K562 (cell line): ENCODE measurements around the gene CD52. TPM values are rescaled to one million over a fixed set of nuclear protein-coding genes. Genes with fewer than 3 reads are reported as not detected.

Source experiments
- ATAC-seq: fragments of 200-7000 bp; cut with Tn5 transposase; 3 replicates; pipeline ENCODE4 v1.9.1; 2020; ENCODE audit warnings: moderate library complexity
- BruUV-seq: library from RNA; stranded (reverse); fragments of 400-500 nt; replicated peaks from 2 replicates; lab custom pipeline; 2021; lab: Mats Ljungman, UMichigan
- CTCF ChIA-PET: fragments of 300-600 bp; formaldehyde crosslinking; extraction: SDS; loops from one replicate; lab custom pipeline; 2021; ENCODE audit warnings: low intra/inter-chr PET ratio; lab: Yijun Ruan, JAX
- POLR2A ChIA-PET: fragments of 300-600, 350-650 bp; sonication (Branson Sonifier 250); formaldehyde crosslinking; extraction: SDS; loops from one replicate; lab custom pipeline; 2021; ENCODE audit warnings: antibody characterized with exemption, inconsistent platforms; lab: Yijun Ruan, JAX
- DNase-seq, 4 experiments: peaks; one replicate each; pipeline versions ENCODE4 v3.0.0 to v3.0.0-alpha.2; 2011 to 2018; ENCODE audit warnings: low spot score in 3 of 4, mixed read lengths in 3 of 4; ENCODE audit errors: extremely low read depth in 1 of 4
- FAIRE-seq: peaks from 2 replicates; lab custom pipeline; 2011; peaks lifted over from hg19 to GRCh38; lab: Jason Lieb, UNC
- H2AFZ ChIP-seq: 2 replicates; pipeline ENCODE4 v1.6.0; 2011; ENCODE audit warnings: low read depth, low read length, control low read depth, inconsistent platforms
- H3K27ac ChIP-seq: fragments of 200-600 bp; 3 replicates; pipeline ENCODE4 v1.8.0; 2011; ENCODE audit warnings: low read depth, mild to moderate bottlenecking, control low read depth, inconsistent platforms, low read length, moderate library complexity, mixed read lengths; ENCODE audit errors: extremely low read depth
- H3K27me3 ChIP-seq, 2 experiments: fragments of 300-600 bp in 1 of 2; 2 replicates in 1 of 2; 3 replicates in 1 of 2; pipeline versions ENCODE4 v1.6.0 to v1.8.0; 2011; ENCODE audit warnings: inconsistent platforms in 2 of 2, low read length in 2 of 2, mild to moderate bottlenecking in 1 of 2, mixed read lengths in 1 of 2, moderate library complexity in 1 of 2; ENCODE audit not compliant: control insufficient read depth in 2 of 2, insufficient read depth in 2 of 2
- H3K36me3 ChIP-seq: fragments of 300-600 bp; 3 replicates; pipeline ENCODE4 v1.8.0; 2011; ENCODE audit warnings: mild to moderate bottlenecking, low read length, inconsistent platforms; ENCODE audit not compliant: control insufficient read depth, insufficient read depth
- H3K4me1 ChIP-seq, 2 experiments: fragments of 200-600 bp in 1 of 2; replicated peaks in 1 of 2; 2 replicates in 1 of 2; 3 replicates in 1 of 2; pipeline versions ENCODE4 v1.5.1 to v1.8.0; 2011; ENCODE audit warnings: inconsistent platforms in 2 of 2, low read length in 2 of 2, mild to moderate bottlenecking in 1 of 2, mixed read lengths in 1 of 2, moderate library complexity in 1 of 2; ENCODE audit not compliant: control insufficient read depth in 2 of 2, insufficient read depth in 2 of 2
- H3K4me2 ChIP-seq: 2 replicates; pipeline ENCODE4 v1.6.1; 2011; ENCODE audit warnings: low read length, control low read depth, inconsistent platforms, mixed read lengths; ENCODE audit not compliant: insufficient read depth
- H3K4me3 ChIP-seq: fragments of 200-600 bp; sonication (generic), shearing (Covaris generic); 2 replicates; pipeline ENCODE4 v1.5.1; 2016; ENCODE audit warnings: control low read depth, inconsistent platforms
- H3K79me2 ChIP-seq: fragments of 200-600 bp; 3 replicates; pipeline ENCODE4 v1.8.0; 2011; ENCODE audit warnings: low read length, inconsistent platforms; ENCODE audit not compliant: control insufficient read depth, insufficient read depth
- H3K9ac ChIP-seq, 2 experiments: 2 replicates each; pipeline versions ENCODE4 v1.6.0 to v1.6.1; 2011; ENCODE audit warnings: low read depth in 2 of 2, low read length in 2 of 2, control low read depth in 1 of 2, inconsistent platforms in 1 of 2, mild to moderate bottlenecking in 1 of 2, mixed read lengths in 1 of 2; ENCODE audit not compliant: insufficient read depth in 1 of 2
- H3K9me1 ChIP-seq: one replicate; pipeline ENCODE4 v1.6.0; 2011; ENCODE audit warnings: inconsistent platforms, mild to moderate bottlenecking, low read length, moderate library complexity; ENCODE audit not compliant: control insufficient read depth, insufficient read depth
- H3K9me3 ChIP-seq: replicated peaks from 2 replicates; pipeline ENCODE4 v1.5.1; 2011; ENCODE audit warnings: low read depth, low read length, inconsistent platforms; ENCODE audit not compliant: control insufficient read depth, insufficient read depth
- H4K20me1 ChIP-seq: replicated peaks from 2 replicates; pipeline ENCODE4 v1.6.1; 2011; ENCODE audit warnings: low read length, inconsistent platforms, mixed read lengths; ENCODE audit not compliant: control insufficient read depth, insufficient read depth
- ATF3 ChIP-seq, 2 experiments: fragments of 450-650 bp in 1 of 2; sonication (generic) in 1 of 2; formaldehyde crosslinking in 1 of 2; IDR thresholded peaks in 1 of 2; conservative IDR thresholded peaks in 1 of 2; 2 replicates each; pipeline versions ENCODE4 v1.6.1 to v1.8.1; 2016 to 2023; ENCODE audit warnings: mild to moderate bottlenecking in 2 of 2, moderate library complexity in 2 of 2, inconsistent platforms in 1 of 2, missing genetic modification reagents in 1 of 2
- REST ChIP-seq, 2 experiments: fragments of 450-650 bp; formaldehyde crosslinking in 1 of 2; IDR thresholded peaks; 2 replicates each; pipeline versions ENCODE4 v1.4.0 to v1.6.1; 2014 to 2020; ENCODE audit warnings: mild to moderate bottlenecking in 2 of 2, borderline replicate concordance in 1 of 2, low read depth in 1 of 2
- ZNF707 ChIP-seq: fragments of 250-450 bp; sonication (Bioruptor Pico); conservative IDR thresholded peaks from 2 replicates; pipeline ENCODE4 v1.8.0; 2022; ENCODE audit warnings: inconsistent platforms, mild to moderate bottlenecking, moderate library complexity
- ZNF780A ChIP-seq: fragments of 250-450 bp; sonication (Bioruptor Pico); IDR thresholded peaks from 2 replicates; pipeline ENCODE4 v1.5.0; 2021; ENCODE audit warnings: mild to moderate bottlenecking
- WGBS: fragments of 100-300 bp; shearing (Covaris generic); methylation state at CpG from one replicate; pipeline ENCODE4 v1.1.6; 2016; ENCODE audit warnings: low coverage, mixed read lengths; ENCODE audit not compliant: insufficient coverage; ENCODE audit errors: missing lambda C conversion rate; 5-methylcytosine and 5-hydroxymethylcytosine counted together
- in situ Hi-C: fragments of 300-500 bp; cut with MboI; formaldehyde crosslinking; loops from 4 replicates; pipeline ENCODE4 v1.15.0; 2018; ENCODE audit warnings: inconsistent platforms, mixed read lengths
- intact Hi-C: fragments of 100-400 bp; cut with micrococcal nuclease; formaldehyde crosslinking; loops from 2 replicates; pipeline ENCODE4 v1.14.2; 2022
- polyA plus RNA-seq, 8 experiments: library from polyadenylated mRNA; depleted of rRNA in 4 of 8; stranded (reverse) in 5 of 8; unstranded in 3 of 8; fragments of >200 nt; fragmentation: Nextera tagmentation in 2 of 8; fragmentation: Illumina TruSeq in 1 of 8; extraction: Ambion mirVana in 2 of 8; extraction: Trizol in 1 of 8; gene quantifications; 2 replicates each; pipeline versions ENCODE4 v1.2.1 to v1.2.3, GENCODE V29; 2011 to 2014; ENCODE audit warnings: inconsistent platforms in 1 of 8, missing spikeins in 1 of 8
- total RNA-seq, 7 experiments: library from RNA; depleted of rRNA in 6 of 7; stranded (reverse); fragments of >200 nt in 6 of 7; fragmentation: Illumina TruSeq in 2 of 7; extraction: Trizol in 2 of 7; gene quantifications; 2 replicates each; pipeline versions ENCODE4 v1.2.1 to v1.2.3, GENCODE V29; 2011 to 2021; ENCODE audit warnings: low replicate concordance in 1 of 7
- TF ChIP-seq, protein P1 (sequence below): fragments of 450-650 bp; IDR thresholded peaks from 2 replicates; pipeline ENCODE4 v1.6.1; 2016
- TF ChIP-seq, protein P2 (sequence below): IDR thresholded peaks from 2 replicates; pipeline ENCODE4 v1.6.1; 2014; ENCODE audit warnings: antibody characterized with exemption

Gene CD52
- total and polyA plus RNA-seq, 9 of the 15 experiments (the other 6 are each of a cell fraction or from before 2014, with no cell fraction given), result 34.9 to 488 (median 173) TPM

GRCh38 chr1:26344147-26344920, 26.6 kb downstream of the CD52 start:
- in situ Hi-C loops, result no loop called here
- Histone ChIP-seq H3K79me2 (no peaks in the 10 kb centered on the region), H3K36me3 (no peaks in the 10 kb centered on the region), H4K20me1 (no peaks in the 10 kb centered on the region), H3K4me1 (peaks cover 4 to 18% of the 10 kb centered on the region in 2 experiments; a peak in 3 of 5 replicates), H3K4me3 (no peak overlapping the region), H2AFZ (no peak overlapping the region), H3K9me1 (no peaks in the 10 kb centered on the region), H3K9me3 (no peaks in the 10 kb centered on the region), H3K4me2 (no peak overlapping the region), H3K9ac (no peak overlapping the region), H3K27me3 (no peaks in the 10 kb centered on the region), H3K27ac (no peak overlapping the region)
- peak; percentile 45; the same call in 2 of the 3 replicates for ATAC-seq
- peak in 1 of 4 experiments; percentile 39 for DNase-seq
- no peak for FAIRE-seq
- no TSS peak for BruUV-seq
- CTCF ChIA-PET, result no interaction called here
- POLR2A ChIA-PET, result interaction anchor here (1.1 kb wide), 1 partner anchor 24 kb away, joined by 3 read pairs; no protein-coding TSS in a partner anchor
- 61% methylated on average over 14 of the region's 15 CpGs for WGBS
- intact Hi-C loops, result no loop called here
- no peak for TF ChIP-seq REST (IDR thresholded peaks at IDR 0.05; ENCODE audit: borderline replicate concordance)
- no peak for TF ChIP-seq REST (CRISPR knock-in tag; IDR thresholded peaks at IDR 0.05; ENCODE audit: low read depth)
- no peak for TF ChIP-seq ZNF780A
- TF ChIP-seq ATF3 (IDR thresholded peaks at IDR 0.05), result no peak
- TF ChIP-seq ATF3 (CRISPR knock-in tag; conservative IDR thresholded peaks at IDR 0.05), result no peak
- TF ChIP-seq, protein P1, sequence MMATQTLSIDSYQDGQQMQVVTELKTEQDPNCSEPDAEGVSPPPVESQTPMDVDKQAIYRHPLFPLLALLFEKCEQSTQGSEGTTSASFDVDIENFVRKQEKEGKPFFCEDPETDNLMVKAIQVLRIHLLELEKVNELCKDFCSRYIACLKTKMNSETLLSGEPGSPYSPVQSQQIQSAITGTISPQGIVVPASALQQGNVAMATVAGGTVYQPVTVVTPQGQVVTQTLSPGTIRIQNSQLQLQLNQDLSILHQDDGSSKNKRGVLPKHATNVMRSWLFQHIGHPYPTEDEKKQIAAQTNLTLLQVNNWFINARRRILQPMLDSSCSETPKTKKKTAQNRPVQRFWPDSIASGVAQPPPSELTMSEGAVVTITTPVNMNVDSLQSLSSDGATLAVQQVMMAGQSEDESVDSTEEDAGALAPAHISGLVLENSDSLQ, result no peak
- TF ChIP-seq ZNF707 (CRISPR knock-in tag), result no peak
- TF ChIP-seq, protein P2, sequence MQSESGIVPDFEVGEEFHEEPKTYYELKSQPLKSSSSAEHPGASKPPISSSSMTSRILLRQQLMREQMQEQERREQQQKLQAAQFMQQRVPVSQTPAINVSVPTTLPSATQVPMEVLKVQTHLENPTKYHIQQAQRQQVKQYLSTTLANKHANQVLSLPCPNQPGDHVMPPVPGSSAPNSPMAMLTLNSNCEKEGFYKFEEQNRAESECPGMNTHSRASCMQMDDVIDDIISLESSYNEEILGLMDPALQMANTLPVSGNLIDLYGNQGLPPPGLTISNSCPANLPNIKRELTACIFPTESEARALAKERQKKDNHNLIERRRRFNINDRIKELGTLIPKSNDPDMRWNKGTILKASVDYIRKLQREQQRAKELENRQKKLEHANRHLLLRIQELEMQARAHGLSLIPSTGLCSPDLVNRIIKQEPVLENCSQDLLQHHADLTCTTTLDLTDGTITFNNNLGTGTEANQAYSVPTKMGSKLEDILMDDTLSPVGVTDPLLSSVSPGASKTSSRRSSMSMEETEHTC, result no peak
